Cerebellar nuclear complex (tissue), 1 donor: ENCODE results near the gene TTC7B.

Source experiments
- DNase-seq, 2 experiments: peaks; one replicate each; lab custom pipeline; 2025; lab: John Stamatoyannopoulos, UW

The TTC7B gene

GRCh38 chr14:90805662-90806540, 10.3 kb downstream of the TTC7B start:
- DNase-seq, result no peak

GRCh38 chr14:90805084-90805391, 11.2 kb downstream of the TTC7B start:
- DNase-seq, result no peak

GRCh38 chr14:90804292-90805083, 11.7 kb downstream of the TTC7B start:
- DNase-seq, result no peak

GRCh38 chr14:90803249-90803648, 13.0 kb downstream of the TTC7B start:
- DNase-seq, result no peak

- DNase-seq, result no peak
Observed at GRCh38 chr14:90799420-90799819, 16.8 kb downstream of the TTC7B start.

GRCh38 chr14:90797919-90798318, 18.3 kb downstream of the TTC7B start:
- no peak for DNase-seq

- no peak for DNase-seq
Observed at GRCh38 chr14:90797451-90797850, 18.8 kb downstream of the TTC7B start.

- DNase-seq, result no peak
Observed at GRCh38 chr14:90796329-90796728, 19.9 kb downstream of the TTC7B start.

DNA sequence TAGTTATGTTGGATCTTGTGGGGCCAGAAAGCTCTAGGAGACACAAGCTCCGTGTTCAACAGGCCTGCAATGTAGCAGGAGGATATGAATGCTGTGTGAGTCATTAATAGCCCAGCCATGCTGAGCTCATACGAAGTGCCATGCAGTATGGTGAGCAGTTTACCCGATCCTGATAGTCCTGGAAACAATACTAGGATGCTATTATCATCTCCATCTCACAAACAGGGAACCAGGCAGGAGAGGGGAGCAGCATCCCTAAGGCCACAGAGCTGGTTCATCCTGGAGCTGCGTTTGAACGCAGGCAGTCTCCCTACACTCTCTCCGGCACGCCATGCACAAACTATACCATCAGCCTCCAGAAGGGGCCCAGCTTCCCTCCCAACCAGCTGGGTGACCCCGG, 20.5 kb downstream of the TTC7B start:
- no peak for DNase-seq

- no peak for DNase-seq
Observed at GRCh38 chr14:90791486-90791885, 24.7 kb downstream of the TTC7B start.

- no peak for DNase-seq
Observed at GRCh38 chr14:90788031-90788430, 28.2 kb downstream of the TTC7B start.

DNA sequence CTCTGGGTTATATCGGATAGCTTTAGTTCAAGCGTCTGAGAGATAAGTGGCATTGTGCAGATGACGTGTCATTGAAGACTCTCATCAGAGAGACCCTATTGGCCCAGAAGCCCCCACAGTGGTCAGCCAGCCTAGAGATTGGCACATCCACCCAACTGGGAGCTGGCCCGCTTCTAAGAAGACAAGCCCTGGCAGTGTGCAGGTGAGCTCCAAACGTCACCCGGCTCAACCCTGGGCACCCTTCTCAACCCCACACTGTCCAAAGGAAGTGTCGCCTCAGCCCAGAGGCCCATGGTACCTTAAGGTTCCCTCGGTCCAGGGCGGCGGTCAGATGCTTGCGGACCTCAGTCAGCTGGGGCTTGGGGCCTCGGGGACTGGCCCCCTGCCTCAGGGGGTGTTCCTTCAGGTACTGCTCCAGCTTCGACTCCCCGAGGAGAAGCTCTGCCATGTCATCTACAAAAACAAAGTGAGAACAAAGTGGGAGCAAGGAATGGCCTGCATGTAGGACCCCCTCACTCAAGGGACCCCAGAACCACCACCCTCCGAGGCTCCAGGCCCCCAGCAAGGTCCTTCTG, 30.3 kb downstream of the TTC7B start:
- no peak for DNase-seq

DNA sequence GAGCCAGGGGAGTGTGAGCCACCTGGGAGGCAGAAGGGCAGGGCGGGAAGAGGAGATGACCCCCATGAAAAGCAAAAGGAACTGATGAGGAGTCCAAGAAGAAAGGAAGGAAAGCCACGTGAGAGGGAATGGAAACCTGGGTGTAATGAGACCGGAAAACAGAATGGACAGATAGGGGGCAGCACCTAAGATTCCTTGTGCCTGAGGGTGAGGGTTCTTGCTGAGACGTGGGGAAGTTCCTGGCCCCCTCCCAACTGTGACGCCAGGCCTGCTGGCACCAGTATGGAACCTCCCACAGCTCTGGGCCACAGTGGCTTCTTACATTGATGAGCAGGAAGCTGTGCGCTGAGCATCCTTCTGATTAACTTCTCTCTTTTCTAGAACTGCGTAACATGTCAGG, 30.8 kb downstream of the TTC7B start:
- DNase-seq, result no peak

- no peak for DNase-seq
Observed at GRCh38 chr14:90784621-90785270, 31.5 kb downstream of the TTC7B start.

GRCh38 chr14:90783344-90783743, 32.9 kb downstream of the TTC7B start:
- no peak for DNase-seq

DNA sequence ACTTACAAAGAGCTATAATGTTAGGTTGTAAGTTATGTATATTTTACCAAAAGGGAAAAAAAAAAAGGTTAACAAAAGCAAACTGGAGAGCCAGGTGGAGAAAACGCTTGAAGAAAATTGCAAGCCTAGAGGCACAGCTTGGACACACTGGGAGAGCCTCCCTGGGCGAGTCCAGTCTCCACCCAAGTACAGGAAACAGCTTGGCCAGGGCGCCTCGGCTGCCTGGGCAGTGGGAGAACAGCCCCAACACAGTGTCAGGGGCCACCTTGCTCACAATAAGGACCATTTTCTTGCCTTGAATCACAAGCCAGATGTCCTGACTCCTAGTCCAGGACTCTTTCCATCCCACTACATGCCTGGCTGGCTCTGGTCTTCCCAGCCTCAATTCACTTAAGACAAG, 33.3 kb downstream of the TTC7B start:
- no peak for DNase-seq

DNA sequence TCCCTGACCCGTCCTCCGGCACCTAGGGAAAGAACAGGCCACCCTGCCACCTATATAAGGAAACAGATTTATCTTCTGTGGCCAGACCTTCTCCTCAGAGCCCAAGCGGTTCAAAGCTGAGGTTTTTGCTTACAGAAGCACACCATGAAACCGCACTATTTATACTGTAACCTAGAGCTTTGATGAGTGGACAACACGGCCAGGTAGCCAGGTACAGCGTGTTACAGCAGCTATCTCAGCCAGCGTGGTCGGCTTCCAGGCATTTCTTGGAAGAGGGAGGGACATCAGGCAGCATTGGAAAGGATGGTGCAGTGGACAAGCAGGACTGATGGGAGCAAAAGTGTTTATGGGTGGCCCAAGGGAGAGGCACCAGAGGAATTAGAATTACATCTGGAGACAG, 34.4 kb downstream of the TTC7B start:
- no peak for DNase-seq

DNA sequence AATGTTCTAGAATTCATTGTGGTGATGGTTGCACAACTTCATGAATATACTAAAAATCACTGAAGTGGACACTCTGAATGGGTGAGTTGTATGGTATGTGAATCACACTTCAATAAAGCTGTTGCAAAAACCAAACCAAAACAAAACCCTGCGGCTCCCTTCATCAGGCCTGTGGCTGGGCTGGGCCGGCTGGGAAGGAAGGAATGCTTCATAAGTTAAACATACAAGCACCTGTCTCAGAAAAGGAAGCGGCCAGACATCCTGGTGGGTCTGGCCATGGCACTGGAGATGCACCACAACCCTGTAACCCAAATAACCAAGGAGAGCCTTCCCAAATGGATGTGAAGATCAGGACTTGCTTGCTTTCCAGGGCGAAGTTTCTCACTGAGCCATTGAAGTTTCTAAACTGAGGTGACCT, 34.9 kb downstream of the TTC7B start:
- no peak for DNase-seq

DNA sequence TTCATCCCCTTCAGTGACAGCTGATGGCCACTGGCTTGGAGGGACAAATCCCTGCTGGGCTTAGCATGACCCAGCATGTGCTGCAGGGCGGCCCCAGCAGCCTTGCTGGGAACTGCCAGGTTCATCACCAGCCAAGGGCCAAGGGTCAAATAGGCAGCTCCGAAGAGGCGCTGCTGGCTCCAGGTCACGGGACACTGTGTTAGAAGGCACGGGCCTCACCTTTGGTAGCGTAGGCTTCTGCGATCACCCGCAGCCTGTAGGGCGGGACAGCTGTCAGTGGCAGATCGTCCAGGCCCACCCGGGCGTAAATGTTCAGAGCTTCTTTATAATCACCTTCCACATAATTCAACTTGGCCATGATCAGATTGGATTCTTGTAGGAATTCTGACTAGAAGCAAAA, 35.7 kb downstream of the TTC7B start:
- no peak for DNase-seq

- no peak for DNase-seq
Observed at GRCh38 chr14:90778571-90779255, 37.5 kb downstream of the TTC7B start.

DNA sequence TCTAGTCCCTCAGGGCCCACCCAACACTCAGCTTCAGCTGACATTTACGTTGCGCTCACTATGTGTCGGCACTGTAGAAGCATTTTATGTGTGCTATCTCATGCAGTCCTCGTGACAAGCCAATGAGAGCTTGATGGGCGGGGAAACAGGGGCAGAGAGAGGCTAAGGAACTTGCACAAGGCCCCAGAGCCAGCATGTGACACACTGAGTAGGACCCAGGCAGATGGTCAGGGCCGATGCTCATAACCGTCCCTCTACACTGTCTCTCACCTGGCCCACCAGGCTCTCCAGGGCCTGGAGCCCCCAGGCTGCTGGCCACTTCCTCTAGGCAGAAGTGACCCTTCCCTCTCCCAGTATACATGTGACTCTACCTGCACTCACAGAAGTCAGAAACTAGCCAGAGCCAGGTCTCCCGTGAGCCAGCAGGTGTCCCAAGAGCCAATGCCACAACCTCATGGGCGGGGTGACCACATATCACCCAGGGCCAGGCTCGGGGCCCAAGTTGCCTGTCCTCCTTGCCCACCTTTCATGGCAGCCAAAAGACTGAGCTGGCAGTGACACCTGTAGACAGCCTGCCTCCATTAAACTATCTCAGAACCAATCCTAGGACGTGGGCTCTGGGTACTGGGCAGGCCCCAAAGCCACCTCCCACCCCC, 38.3 kb downstream of the TTC7B start:
- DNase-seq, result no peak
